ENCODE data around the gene CALCR.
"Not testable (repeated sequence)": the region's sequence is repeated elsewhere in the genome, so short reads cannot be mapped to it uniquely, and the experiment has no call there.

The CALCR gene

GRCh38 chr7:93574646-93575554 is at the start of gene CALCR:
CALCR (minus strand) TSS chr7:93574724; CDS start chr7:93486981, 87,743 bp downstream.
- TF ChIP-seq ZNF274 (IDR thresholded peaks at IDR 0.05; ENCODE audit: low read depth, low read length) = no peak
- no peak within 1 kb of the TSS for H3K4me3 ChIP-seq (ENCODE audit: low read length)

GRCh38 chr7:93623816-93624215 is 49.3 kb upstream of the CALCR start:
- TF ChIP-seq ZNF274 (IDR thresholded peaks at IDR 0.05; ENCODE audit: low read depth, low read length) = no peak
- no peak overlapping the region for H3K4me3 ChIP-seq (ENCODE audit: low read length)

DNA sequence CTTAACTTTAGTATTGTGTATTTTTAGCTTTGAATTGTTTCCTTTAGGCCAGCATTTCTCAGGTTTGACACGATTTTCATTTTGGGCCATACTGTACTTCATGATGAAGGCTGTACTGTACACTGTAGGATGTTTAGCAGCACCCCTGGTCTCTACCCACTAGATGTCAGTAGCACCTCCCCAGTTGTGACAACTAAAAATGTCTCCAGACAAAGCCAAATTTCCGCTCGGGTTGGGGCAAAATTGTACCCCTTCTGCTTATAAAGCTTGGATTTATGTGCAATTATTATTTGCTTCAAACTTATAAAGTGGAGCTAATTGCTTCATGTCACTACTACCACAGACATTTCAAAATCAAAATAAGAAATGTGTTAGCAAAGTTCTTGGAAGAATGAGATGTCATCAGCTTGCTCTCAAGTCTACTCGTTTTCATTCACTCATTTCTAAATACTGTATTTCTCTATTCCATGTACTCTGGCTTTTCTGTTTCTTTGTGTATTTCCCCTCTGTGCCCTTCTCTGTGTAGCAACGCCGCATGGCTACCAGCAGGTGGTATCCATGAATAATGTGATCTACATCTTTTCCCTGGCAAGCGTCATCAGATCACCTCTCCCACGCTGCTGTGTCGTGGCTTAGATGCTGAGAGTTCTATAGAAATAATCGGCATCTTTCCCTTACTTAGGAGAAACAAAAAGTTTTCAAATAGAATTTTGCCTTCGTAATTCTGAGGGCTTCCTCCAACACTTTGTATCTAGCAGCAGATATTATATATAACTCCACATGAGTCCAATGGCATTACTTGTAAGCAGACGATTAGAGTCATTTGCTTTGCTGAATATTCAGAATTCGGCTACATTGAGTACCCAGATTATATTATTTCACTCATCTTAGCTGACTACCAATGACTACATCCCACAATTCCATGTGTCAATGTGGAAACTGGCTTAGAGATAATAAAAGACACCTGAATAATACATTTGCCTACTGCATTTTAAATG is 47.8 kb upstream of the CALCR start:
- H3K4me3 ChIP-seq (ENCODE audit: low read length) = no peak overlapping the region
- no peak for TF ChIP-seq ZNF274 (IDR thresholded peaks at IDR 0.05; ENCODE audit: low read depth, low read length)

- H3K4me3 ChIP-seq (ENCODE audit: low read length) = no peak overlapping the region
- TF ChIP-seq ZNF274 (IDR thresholded peaks at IDR 0.05; ENCODE audit: low read depth, low read length) = no peak
Measured at GRCh38 chr7:93620864-93621263, 46.3 kb upstream of the CALCR start.

GRCh38 chr7:93620057-93620456 is 45.5 kb upstream of the CALCR start:
- no peak for TF ChIP-seq ZNF274 (IDR thresholded peaks at IDR 0.05; ENCODE audit: low read depth, low read length)
- H3K4me3 ChIP-seq (ENCODE audit: low read length) = no peak overlapping the region

GRCh38 chr7:93601363-93601762 is 26.8 kb upstream of the CALCR start:
- TF ChIP-seq ZNF274 (IDR thresholded peaks at IDR 0.05; ENCODE audit: low read depth, low read length) = no peak
- H3K4me3 ChIP-seq (ENCODE audit: low read length) = no peak overlapping the region

DNA sequence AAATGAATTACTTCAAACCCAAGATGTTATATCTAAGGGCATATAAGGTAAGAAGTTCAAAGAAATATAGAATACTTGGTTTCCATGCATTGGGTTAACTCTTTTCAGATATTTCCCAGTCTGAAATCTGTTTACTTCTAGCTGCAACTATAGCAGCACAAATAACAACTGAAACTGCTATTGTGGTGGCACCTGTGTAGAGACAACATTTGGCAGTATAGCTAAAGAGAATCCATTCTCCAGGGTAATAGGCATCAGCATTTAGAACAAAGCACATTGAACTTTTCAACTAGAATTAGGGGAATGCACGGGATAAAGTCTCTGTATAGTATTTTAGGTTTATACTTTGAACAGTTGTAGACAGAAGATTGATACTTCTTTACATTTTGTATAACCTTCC is 19.7 kb upstream of the CALCR start:
- no peak for TF ChIP-seq ZNF274 (IDR thresholded peaks at IDR 0.05; ENCODE audit: low read depth, low read length)
- H3K4me3 ChIP-seq (ENCODE audit: low read length) = no peak overlapping the region

DNA sequence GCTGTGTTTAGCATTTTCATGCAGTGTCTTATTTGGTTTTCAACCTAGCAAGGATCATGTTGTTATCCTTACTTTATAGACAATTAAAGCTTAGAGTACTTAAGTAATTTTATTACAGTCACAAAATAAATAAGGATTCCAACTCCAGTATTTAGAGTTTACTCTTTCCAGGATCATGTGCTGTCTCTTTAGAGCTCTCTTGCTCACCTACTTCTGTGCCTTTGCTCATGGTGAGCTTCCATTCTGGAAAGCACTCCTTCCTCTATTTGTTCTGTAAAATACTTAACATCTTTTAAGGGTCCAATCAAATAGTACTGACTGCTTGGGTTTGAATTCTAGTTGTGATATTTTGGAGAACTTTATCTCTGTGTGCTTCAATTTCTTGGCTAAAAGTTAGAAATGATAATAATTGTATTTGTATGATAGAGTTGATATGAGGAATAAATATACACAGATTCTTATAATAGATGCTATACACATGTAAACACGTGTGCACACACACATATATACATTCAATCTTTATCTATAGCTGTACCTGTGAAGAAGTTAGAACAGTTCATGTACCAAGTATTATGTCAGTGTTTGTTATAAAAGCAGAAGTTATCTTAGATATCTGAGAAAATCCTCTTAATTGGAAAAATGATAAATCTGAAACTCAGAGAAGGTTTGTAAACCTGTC is 18.2 kb upstream of the CALCR start:
- H3K4me3 ChIP-seq (ENCODE audit: low read length) = peak overlapping the region; percentile 39; the same call in 1 of the 2 replicates
- no peak for TF ChIP-seq ZNF274 (IDR thresholded peaks at IDR 0.05; ENCODE audit: low read depth, low read length)

- H3K4me3 ChIP-seq (ENCODE audit: low read length) = peak overlapping the region; percentile 39; the same call in 1 of the 2 replicates
Measured at GRCh38 chr7:93591224-93592050, 16.9 kb upstream of the CALCR start.

GRCh38 chr7:93586479-93586865 is 11.9 kb upstream of the CALCR start:
- H3K4me3 ChIP-seq (ENCODE audit: low read length) = not testable (repeated sequence)

DNA sequence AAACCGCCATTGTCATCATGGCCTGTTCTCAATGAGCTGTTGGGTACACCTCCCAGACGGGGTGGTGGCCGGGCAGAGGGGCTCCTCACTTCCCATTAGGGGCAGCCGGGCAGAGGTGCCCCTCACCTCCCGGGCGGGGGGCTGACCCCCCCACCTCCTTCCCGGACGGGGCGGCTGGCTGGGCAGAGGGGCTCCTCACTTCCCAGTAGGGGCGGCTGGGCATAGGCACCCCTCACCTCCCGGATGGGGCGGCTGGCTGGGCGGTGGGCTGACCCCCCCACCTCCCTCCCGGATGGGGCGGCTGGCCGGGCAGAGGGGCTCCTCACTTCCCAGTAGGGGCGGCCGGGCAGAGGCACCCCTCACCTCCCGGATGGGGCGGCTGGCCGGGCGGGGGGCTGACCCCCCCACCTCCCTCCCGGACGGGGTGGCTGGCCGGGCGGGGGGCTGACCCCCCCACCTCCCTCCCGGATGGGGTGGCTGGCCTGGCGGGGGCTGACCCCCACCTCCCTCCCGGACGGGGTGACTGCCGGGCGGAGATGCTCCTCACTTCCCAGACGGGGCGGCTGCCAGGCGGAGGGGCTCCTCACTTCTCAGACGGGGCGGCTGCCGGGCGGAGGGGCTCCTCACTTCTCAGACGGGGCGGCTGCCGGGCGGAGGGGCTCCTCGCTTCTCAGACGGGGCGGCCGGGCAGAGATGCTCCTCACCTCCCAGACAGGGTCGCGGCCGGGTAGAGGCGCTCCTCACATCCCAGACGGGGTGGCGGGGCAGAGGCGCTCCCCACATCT is 11.4 kb upstream of the CALCR start:
- not testable (repeated sequence) for H3K4me3 ChIP-seq (ENCODE audit: low read length)

- H3K4me3 ChIP-seq (ENCODE audit: low read length) = no peak overlapping the region
- no peak for TF ChIP-seq ZNF274 (IDR thresholded peaks at IDR 0.05; ENCODE audit: low read depth, low read length)
Measured at GRCh38 chr7:93579431-93579830, 4.9 kb upstream of the CALCR start.

GRCh38 chr7:93578762-93579161 is 4.2 kb upstream of the CALCR start:
- no peak for TF ChIP-seq ZNF274 (IDR thresholded peaks at IDR 0.05; ENCODE audit: low read depth, low read length)
- H3K4me3 ChIP-seq (ENCODE audit: low read length) = no peak overlapping the region

All from GM08714 (cell line).